Esophagus muscularis mucosa (tissue), 3 donors: Measurements from ENCODE around the gene NR3C2.

ENCODE experiments used
- CTCF ChIP-seq, 3 experiments: fragments of 200-600 bp in 2 of 3; fragments of 450-650 bp in 1 of 3; sonication (generic) in 2 of 3; IDR thresholded peaks; one replicate each; pipeline ENCODE4 v1.5.1; 2017 to 2019; ENCODE audit warnings: antibody characterized with exemption in 3 of 3, mild to moderate bottlenecking in 2 of 3, moderate library complexity in 1 of 3
- POLR2A ChIP-seq: fragments of 450-650 bp; IDR thresholded peaks from one replicate; pipeline ENCODE4 v1.6.1; 2017; ENCODE audit warnings: antibody characterized with exemption, moderate library complexity, mild to moderate bottlenecking, low read depth

- TF ChIP-seq CTCF (IDR thresholded peaks at IDR 0.05) (no peak), POLR2A (no peak)
Measured at GRCh38 chr4:148216866-148217814, 225.1 kb downstream of the NR3C2 start.
